ENCODE measurements around the gene PDZD2. TPM values are rescaled to one million over a fixed set of nuclear protein-coding genes. Genes with fewer than 3 reads are reported as not detected.

Gene PDZD2
- total RNA-seq, 1 experiment from 2014 or later = not detected

DNA sequence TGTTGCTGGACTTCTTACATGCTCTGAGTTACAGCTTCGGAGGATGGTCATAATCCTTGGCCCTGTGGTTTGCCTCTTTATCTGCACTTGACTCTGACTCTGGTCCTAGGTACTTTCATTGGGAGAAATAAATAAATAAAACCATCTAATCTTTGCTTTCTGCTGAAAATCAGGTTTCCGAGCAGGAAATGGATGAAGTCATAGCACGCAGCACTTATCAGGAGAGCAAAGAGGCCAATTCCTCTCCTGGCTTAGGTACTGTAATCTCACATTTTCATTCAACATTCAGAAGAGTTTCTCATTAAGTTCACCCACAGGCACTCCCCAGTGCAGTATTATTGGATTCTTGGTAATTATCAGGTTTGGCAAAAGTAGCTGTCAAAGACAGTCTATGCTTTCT, 430.5 kb downstream of the PDZD2 start:
- intact Hi-C loops (cut with micrococcal nuclease; ENCODE audit: unreplicated experiment) = no loop called here
- POLR2A ChIA-PET (ENCODE audit: unreplicated experiment) = no interaction called here
- no peak overlapping the region for H3K27ac ChIP-seq
- H4K20me1 ChIP-seq (ENCODE audit: insufficient read depth) = no peaks in the 10 kb centered on the region
- H3K79me2 ChIP-seq (ENCODE audit: low read depth) = no peaks in the 10 kb centered on the region
- TF ChIP-seq EZH2 (IDR thresholded peaks at IDR 0.05; ENCODE audit: low read depth) = no peak
- TF ChIP-seq CTCF (conservative IDR thresholded peaks at IDR 0.05) = no peak
- H3K4me3 ChIP-seq = no peak overlapping the region
- no peaks in the 10 kb centered on the region for H3K4me1 ChIP-seq (replicated peaks; ENCODE audit: insufficient read depth)
- no peak overlapping the region for H3K4me2 ChIP-seq
- H2AFZ ChIP-seq = no peak overlapping the region
- H3F3A ChIP-seq (ENCODE audit: insufficient read depth, low read depth) = no peaks in the 10 kb centered on the region
- H3K9me3 ChIP-seq (ENCODE audit: insufficient read depth, low read depth) = no peaks in the 10 kb centered on the region
- no peaks in the 10 kb centered on the region for H3K9me2 ChIP-seq (ENCODE audit: insufficient read depth)
- CTCF ChIA-PET = no interaction called here
- DNase-seq = no peak
- no peaks in the 10 kb centered on the region for H3K36me3 ChIP-seq (ENCODE audit: low read depth)
- no TSS peak for BruUV-seq (replicated peaks)
- H3K27me3 ChIP-seq (ENCODE audit: insufficient read depth, low read depth) = peaks cover 96% of the 10 kb centered on the region

DNA sequence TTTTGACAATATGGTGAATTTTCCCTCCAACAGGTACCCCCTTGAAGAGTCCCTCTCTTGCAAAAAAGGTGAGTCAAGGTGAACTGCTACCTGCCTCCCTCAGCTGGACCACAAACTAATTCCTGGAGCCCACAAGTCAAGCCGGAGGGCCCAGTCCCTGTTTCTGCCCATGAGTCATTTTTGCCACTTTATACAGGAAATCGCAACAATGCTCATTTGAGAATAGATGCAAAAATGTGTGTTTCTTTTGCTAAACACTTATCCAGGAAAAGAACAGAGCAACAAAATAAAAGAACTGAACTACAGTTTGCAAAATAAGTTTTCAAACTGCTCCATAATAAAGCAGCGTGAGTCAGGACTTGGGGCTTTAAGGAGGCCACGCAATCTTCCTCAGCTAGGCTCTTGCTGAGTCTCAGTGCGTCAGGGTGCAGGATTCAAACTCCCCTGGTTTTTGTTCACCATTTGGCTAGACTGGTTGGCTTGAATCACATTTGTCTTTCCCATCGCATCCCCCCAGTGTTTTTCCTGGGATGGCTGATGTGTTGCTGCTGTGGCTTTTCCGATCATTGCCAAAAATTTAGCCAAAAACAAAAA, 432.5 kb downstream of the PDZD2 start:
- TF ChIP-seq CTCF (conservative IDR thresholded peaks at IDR 0.05) (no peak), EZH2 (IDR thresholded peaks at IDR 0.05; ENCODE audit: low read depth) (no peak)
- H3K27me3 ChIP-seq (ENCODE audit: insufficient read depth, low read depth) = peaks cover 76% of the 10 kb centered on the region
- ChIA-PET POLR2A (ENCODE audit: unreplicated experiment) (no interaction called here), CTCF (no interaction called here)
- H3K9me2 ChIP-seq (ENCODE audit: insufficient read depth) = no peaks in the 10 kb centered on the region
- H4K20me1 ChIP-seq (ENCODE audit: insufficient read depth) = no peaks in the 10 kb centered on the region
- H3K4me2 ChIP-seq = no peak overlapping the region
- H3K9me3 ChIP-seq (ENCODE audit: insufficient read depth, low read depth) = no peaks in the 10 kb centered on the region
- no peak for DNase-seq
- H3K4me3 ChIP-seq = no peak overlapping the region
- no TSS peak for BruUV-seq (replicated peaks)
- H3K27ac ChIP-seq = no peak overlapping the region
- H3K79me2 ChIP-seq (ENCODE audit: low read depth) = no peaks in the 10 kb centered on the region
- no peaks in the 10 kb centered on the region for H3K4me1 ChIP-seq (replicated peaks; ENCODE audit: insufficient read depth)
- intact Hi-C loops (cut with micrococcal nuclease; ENCODE audit: unreplicated experiment) = no loop called here
- H2AFZ ChIP-seq = no peak overlapping the region
- H3F3A ChIP-seq (ENCODE audit: insufficient read depth, low read depth) = no peaks in the 10 kb centered on the region
- no peaks in the 10 kb centered on the region for H3K36me3 ChIP-seq (ENCODE audit: low read depth)

DNA sequence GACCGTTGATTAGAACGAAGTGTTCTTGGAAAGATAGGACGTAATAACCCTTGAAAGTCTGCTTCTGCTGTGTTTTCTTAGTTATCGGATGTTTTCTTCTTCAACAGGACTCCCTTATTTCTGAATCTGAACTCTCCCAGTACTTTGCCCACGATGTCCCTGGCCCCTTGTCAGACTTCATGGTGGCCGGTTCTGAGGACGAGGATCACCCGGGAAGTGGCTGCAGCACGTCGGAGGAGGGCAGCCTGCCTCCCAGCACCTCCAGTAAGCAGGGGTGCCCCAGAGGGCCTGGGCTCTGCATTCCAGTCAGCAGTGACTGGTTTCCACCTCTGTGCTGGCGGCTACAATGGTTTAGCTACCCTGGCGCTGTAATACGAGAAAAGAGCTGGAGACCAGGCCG, 433.1 kb downstream of the PDZD2 start:
- no peaks in the 10 kb centered on the region for H3K9me3 ChIP-seq (ENCODE audit: insufficient read depth, low read depth)
- H2AFZ ChIP-seq = no peak overlapping the region
- ChIA-PET POLR2A (ENCODE audit: unreplicated experiment) (no interaction called here), CTCF (no interaction called here)
- DNase-seq = no peak
- no peak overlapping the region for H3K4me3 ChIP-seq
- TF ChIP-seq CTCF (conservative IDR thresholded peaks at IDR 0.05) (no peak), EZH2 (IDR thresholded peaks at IDR 0.05; ENCODE audit: low read depth) (no peak)
- no peaks in the 10 kb centered on the region for H3F3A ChIP-seq (ENCODE audit: insufficient read depth, low read depth)
- no peaks in the 10 kb centered on the region for H3K79me2 ChIP-seq (ENCODE audit: low read depth)
- no peaks in the 10 kb centered on the region for H3K36me3 ChIP-seq (ENCODE audit: low read depth)
- no TSS peak for BruUV-seq (replicated peaks)
- peaks cover 69% of the 10 kb centered on the region for H3K27me3 ChIP-seq (ENCODE audit: insufficient read depth, low read depth)
- no peaks in the 10 kb centered on the region for H3K9me2 ChIP-seq (ENCODE audit: insufficient read depth)
- no peaks in the 10 kb centered on the region for H4K20me1 ChIP-seq (ENCODE audit: insufficient read depth)
- no peak overlapping the region for H3K27ac ChIP-seq
- H3K4me2 ChIP-seq = no peak overlapping the region
- intact Hi-C loops (cut with micrococcal nuclease; ENCODE audit: unreplicated experiment) = no loop called here
- H3K4me1 ChIP-seq (replicated peaks; ENCODE audit: insufficient read depth) = no peaks in the 10 kb centered on the region

All from PC-9 (cell line).